ENCODE data around the gene PTGIS. TPM values are rescaled to one million over a fixed set of nuclear protein-coding genes. Genes with fewer than 3 reads are reported as not detected.
A peak's percentile ranks its signal among the peaks of the same experiment; 100 is the strongest.

Gene PTGIS
- total RNA-seq, 4 donors from 2014 or later: 1.6 to 34.1 (median 8.6) TPM

DNA sequence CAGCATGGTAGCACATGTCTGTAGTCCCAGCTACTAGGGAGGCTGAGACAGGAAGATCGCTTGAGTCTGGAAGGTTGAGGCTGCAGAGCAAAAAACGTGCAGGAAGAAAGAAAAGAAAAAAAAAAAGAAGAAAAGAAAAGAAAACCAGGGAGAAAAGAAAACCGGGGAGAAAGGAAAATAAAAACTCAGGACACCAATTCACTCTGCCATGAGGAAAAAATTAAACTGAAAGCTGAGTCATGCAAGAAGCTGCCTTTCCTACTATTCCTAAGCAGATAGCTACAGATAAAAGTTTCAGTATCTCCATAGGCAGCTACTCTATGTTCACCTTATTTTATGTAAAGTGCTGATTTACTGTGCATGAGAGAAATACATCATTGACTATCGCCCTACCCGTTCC, 10.5 kb downstream of the PTGIS start:
- intact Hi-C loops (cut with DNase I): no loop called here
- Histone ChIP-seq H3K9me3 (no peaks in the 10 kb centered on the region), H3K4me1 (peaks cover 0 to 35% (median 16%) of the 10 kb centered on the region in 3 donors), H3K27ac (peak overlapping the region in 3 of 4 donors; percentile 64 to 85 (median 85)), H3K27me3 (peaks cover 0 to 67% (median 0%) of the 10 kb centered on the region in 4 donors), H3K4me3 (no peak overlapping the region), H3K36me3 (no peaks in the 10 kb centered on the region)
- no peak for DNase-seq
- TF ChIP-seq POLR2A (IDR thresholded peaks at IDR 0.05): no peak
- 53 to 68% methylated on average over 5 of the region's 5 CpGs for WGBS, 2 donors

DNA sequence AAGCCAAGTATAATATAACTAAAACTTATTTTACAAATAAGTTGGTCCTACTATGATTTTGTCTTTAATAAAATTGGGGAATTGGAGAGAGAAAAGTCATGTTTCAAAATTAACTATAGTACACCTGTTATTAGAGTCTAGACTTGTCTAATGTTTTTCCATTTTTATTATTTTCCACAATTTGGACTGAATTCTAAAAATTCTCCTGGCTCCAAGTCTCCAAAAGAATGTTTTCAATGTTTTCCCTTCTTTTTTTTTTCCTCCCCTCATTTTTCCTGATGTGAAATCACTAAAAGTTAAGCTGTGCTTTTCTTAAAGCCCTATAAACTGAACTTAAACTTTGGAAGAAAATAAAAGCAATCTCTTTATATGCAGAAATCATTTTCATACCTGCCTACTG, 11.3 kb downstream of the PTGIS start:
- peaks cover 0 to 27% (median 8%) of the 10 kb centered on the region in 3 donors for H3K4me1 ChIP-seq
- H3K36me3 ChIP-seq: no peaks in the 10 kb centered on the region
- H3K27ac ChIP-seq: peak overlapping the region in 2 of 4 donors; percentile 85
- H3K9me3 ChIP-seq: no peaks in the 10 kb centered on the region
- H3K27me3 ChIP-seq: peaks cover 0 to 59% (median 0%) of the 10 kb centered on the region in 4 donors
- DNase-seq: no peak
- intact Hi-C loops (cut with DNase I): no loop called here
- no peak overlapping the region for H3K4me3 ChIP-seq
- TF ChIP-seq, protein P1, sequence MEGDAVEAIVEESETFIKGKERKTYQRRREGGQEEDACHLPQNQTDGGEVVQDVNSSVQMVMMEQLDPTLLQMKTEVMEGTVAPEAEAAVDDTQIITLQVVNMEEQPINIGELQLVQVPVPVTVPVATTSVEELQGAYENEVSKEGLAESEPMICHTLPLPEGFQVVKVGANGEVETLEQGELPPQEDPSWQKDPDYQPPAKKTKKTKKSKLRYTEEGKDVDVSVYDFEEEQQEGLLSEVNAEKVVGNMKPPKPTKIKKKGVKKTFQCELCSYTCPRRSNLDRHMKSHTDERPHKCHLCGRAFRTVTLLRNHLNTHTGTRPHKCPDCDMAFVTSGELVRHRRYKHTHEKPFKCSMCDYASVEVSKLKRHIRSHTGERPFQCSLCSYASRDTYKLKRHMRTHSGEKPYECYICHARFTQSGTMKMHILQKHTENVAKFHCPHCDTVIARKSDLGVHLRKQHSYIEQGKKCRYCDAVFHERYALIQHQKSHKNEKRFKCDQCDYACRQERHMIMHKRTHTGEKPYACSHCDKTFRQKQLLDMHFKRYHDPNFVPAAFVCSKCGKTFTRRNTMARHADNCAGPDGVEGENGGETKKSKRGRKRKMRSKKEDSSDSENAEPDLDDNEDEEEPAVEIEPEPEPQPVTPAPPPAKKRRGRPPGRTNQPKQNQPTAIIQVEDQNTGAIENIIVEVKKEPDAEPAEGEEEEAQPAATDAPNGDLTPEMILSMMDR (IDR thresholded peaks at IDR 0.05): no peak
- no peak for TF ChIP-seq POLR2A (IDR thresholded peaks at IDR 0.05)

DNA sequence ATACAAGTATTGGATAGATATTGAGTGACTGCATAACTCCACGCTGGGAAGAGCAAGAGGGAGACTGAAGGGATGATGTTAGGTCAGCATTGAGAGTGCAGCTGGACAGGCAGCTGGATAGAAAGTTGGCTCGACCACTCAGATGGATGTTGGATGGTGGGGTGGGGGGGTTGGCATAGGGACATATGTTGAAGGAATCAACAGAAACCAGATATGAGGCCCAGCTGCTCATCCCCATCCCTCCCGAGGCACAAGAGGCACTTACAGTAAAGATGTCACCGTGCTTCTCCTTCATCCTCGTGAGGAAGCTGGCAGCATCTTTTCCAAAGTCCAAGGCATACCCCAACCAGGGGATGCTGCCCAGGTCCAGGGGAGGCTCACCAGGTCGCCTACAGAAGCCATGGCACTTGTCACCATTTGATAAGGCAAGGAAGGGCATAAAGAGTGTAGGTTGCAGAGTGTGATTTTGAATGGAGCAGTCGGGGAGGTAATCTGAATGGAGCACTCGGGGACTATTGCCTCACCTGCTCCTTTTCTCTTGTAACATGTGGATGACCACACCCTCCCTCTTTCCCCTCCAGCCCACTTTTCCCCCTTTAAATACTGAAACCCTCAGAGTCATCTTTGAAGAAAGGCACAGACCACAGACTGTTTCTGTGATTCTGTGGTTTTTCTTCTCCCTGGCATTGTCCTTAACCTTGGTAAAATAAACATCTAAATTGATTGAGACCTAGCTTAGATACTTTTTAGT, 18.0 kb downstream of the PTGIS start:
- peaks cover 0 to 15% (median 0%) of the 10 kb centered on the region in 3 donors for H3K36me3 ChIP-seq
- peaks cover 0 to 4% (median 0%) of the 10 kb centered on the region in 3 donors for H3K4me1 ChIP-seq
- WGBS, 2 donors: 61 to 66% methylated on average over 6 to 8 of the region's 8 CpGs
- H3K27ac ChIP-seq: peak overlapping the region in 1 of 4 donors; percentile 20
- peaks cover 0 to 8% (median 0%) of the 10 kb centered on the region in 3 donors for H3K9me3 ChIP-seq
- TF ChIP-seq POLR2A (IDR thresholded peaks at IDR 0.05): no peak
- TF ChIP-seq, protein P1 (IDR thresholded peaks at IDR 0.05): no peak
- peaks cover 0 to 14% (median 0%) of the 10 kb centered on the region in 4 donors for H3K27me3 ChIP-seq
- no peak for DNase-seq
- H3K4me3 ChIP-seq: no peak overlapping the region
- intact Hi-C loops (cut with DNase I): loop anchor here (10.0 kb wide), 1 partner anchor 335 kb away; no protein-coding TSS in a partner anchor

DNA sequence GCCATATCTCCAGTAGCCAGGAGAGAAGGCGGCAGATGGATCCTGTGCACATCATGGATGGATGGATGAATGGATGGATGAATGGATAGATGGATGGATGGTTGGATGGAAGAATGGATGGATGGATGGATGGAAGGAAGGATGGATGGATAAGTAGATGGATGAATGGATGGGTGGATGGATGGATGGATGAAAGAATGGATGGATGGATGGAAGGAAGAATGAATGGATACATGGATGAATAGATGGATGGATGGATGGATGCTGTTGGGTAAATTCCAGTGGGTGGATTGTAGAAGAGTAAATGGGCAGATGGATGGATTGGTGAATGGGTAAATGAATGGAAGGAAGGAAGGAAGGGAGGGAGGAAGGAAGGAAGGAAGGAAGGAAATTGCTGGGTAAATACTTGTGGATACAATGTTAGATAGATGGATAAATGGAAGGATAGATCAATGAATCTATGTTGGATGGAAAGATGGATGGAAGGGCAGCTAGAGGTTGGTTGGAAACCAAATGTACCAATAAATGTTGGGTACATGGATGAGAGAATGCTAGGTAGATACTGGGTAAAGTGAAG, 19.5 kb downstream of the PTGIS start:
- TF ChIP-seq, protein P1 (IDR thresholded peaks at IDR 0.05): no peak
- no peak for TF ChIP-seq POLR2A (IDR thresholded peaks at IDR 0.05)
- Histone ChIP-seq H3K9me3 (peaks cover 0 to 8% (median 0%) of the 10 kb centered on the region in 3 donors), H3K27me3 (peaks cover 0 to 12% (median 0%) of the 10 kb centered on the region in 4 donors), H3K27ac (no peak overlapping the region), H3K36me3 (peaks cover 0 to 15% (median 0%) of the 10 kb centered on the region in 3 donors), H3K4me3 (no peak overlapping the region), H3K4me1 (no peaks in the 10 kb centered on the region)
- no peak for DNase-seq
- WGBS, 2 donors: 82 to 100% methylated on average over 1 of the region's 1 CpG
- intact Hi-C loops (cut with DNase I): loop anchor here (10.0 kb wide), 1 partner anchor 336 kb away; no protein-coding TSS in a partner anchor

DNA sequence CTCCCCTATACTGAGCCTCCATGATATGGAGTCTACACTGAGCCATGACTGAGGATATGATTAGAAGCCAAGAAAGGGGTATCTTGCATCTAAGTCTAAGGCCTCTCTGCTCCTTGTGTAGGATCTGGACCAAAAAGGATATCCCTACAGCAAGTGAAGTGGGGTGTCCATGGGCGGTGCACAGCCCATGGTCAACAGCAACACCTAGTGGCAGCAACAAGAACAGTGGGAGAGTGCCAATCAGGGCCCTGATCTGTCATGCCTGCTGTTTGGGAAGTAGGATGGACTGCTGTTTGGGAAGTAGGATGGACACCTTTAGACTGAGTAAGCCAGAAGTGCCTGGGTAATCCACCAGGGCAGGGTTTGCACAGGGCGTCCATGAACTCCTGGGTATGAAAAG, 22.4 kb downstream of the PTGIS start:
- Histone ChIP-seq H3K4me3 (no peak overlapping the region), H3K27ac (no peak overlapping the region), H3K27me3 (peaks cover 0 to 12% (median 0%) of the 10 kb centered on the region in 4 donors), H3K36me3 (peaks cover 0 to 15% (median 0%) of the 10 kb centered on the region in 3 donors), H3K4me1 (peaks cover 0 to 6% (median 0%) of the 10 kb centered on the region in 3 donors), H3K9me3 (peaks cover 0 to 8% (median 0%) of the 10 kb centered on the region in 3 donors)
- 78 to 100% methylated on average over 2 of the region's 2 CpGs for WGBS, 2 donors
- intact Hi-C loops (cut with DNase I): loop anchor here (10.0 kb wide), 1 partner anchor 339 kb away; no protein-coding TSS in a partner anchor
- DNase-seq: no peak
- TF ChIP-seq POLR2A (IDR thresholded peaks at IDR 0.05): no peak
- TF ChIP-seq, protein P1 (IDR thresholded peaks at IDR 0.05): no peak

All from esophagus squamous epithelium (tissue), 5 donors.